Limb (tissue), 2 donors: ENCODE results near the gene NOS1AP.

Source experiments
- DNase-seq, 2 donors: peaks; one replicate each; pipeline ENCODE4 v3.0.0-alpha.2; 2016; ENCODE audit errors: extremely low spot score in 2 of 2

The NOS1AP gene

GRCh38 chr1:162137179-162137960, 67.9 kb downstream of the NOS1AP start:
- no peak for DNase-seq

DNA sequence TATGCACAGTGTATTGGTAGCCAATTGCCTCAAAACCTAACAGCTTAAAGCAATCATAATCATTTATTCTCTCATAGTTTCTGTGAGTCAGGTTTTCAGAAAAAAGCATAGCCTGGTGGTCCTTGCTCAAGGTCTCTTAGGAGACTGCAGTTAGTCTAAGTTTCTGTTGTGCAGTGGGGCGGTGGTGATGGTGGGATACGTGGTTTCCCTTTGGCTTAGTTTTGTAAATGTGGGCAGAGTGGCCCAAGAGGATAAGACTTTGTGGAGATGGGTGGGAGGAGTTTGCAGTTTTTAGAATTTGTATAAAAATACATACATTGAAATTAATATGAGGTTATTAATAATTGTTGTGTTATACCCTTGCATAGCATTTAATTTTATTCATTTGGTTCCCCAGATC, 68.6 kb downstream of the NOS1AP start:
- no peak for DNase-seq

DNA sequence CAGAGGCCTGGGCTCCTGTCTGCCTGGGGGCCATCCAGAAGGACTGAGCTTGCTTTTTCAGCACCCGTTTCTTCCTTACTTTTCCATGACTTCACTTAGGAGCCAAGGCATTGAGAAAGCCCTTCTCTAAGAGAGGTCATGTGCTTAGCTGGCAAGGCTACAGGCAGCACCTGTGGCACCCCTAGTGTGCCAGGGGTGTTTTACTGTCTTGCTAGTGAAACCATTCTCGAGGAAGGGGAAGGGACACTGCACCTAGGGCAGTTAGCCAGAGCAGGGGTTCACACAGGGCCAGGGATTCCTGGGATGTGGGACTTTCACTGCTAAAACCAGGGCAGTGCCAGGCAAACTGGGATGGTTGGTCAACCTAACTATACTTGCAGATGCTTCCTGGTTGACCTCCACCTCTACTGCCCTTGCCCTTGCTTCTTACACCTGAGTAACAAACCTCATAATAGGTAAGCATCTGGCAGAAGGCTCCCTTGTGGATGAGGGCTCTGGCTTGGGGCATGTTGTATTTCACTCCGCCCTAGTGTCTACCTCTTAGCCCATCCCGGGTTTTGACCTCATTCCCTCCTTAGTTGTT, 69.2 kb downstream of the NOS1AP start:
- DNase-seq: no peak

DNA sequence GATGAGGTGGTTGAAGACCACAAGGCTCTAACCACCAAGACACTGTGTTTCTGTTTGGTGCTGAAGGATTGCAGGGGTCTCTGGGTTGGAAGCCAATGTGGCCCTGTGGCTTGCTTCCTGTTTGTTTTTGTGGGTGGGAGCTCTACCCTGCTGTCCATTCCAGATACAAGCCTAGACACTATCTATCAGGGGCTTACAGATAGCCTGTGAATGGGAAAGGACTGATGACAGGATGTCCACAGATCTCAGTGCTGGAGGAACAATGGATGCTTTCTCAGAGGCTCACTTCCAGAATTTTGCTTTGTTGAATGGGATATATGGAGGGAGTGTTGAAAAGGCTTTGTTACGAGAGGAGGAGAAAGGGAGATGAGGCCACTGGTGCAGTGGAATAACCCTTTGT, 69.7 kb downstream of the NOS1AP start:
- DNase-seq: no peak

GRCh38 chr1:162141281-162142054, 72.0 kb downstream of the NOS1AP start:
- no peak for DNase-seq

DNA sequence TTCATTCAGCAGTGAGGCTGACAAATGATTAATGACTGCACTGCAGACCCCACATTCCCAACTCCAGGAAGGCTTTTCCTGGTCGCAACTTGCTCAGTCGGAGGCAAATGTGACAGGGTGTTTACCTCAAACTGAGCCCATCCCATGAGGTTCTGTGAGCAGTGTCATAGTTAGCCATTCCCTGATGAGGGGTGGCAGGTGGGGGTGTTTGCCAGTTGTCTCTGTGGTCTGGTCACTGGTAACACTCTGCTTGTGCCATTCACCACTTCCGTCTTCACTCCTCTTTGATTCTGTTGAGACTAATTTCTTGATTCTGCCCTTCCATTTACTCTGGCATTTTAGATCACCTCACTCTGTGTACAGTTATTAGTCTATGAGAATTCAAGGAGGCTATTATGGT, 73.5 kb downstream of the NOS1AP start:
- no peak for DNase-seq

DNA sequence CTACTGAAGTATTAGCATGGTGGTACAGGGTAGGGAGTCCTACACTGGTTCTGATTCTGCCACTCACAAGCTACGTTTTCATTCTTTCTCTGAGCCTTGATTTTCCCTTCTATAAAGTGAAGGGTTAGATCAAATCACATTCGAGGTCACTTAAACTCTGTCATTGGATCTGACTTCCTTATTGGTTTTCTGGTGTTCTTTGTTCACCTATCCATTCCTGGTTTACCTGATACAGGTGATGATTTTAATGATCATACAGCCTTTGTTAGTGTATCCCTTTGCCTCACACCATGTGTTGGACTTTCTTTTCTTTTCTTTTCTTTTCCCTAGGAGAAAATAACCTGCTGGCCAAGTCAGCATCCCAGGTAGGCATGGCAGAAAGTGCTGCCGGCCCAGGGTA, 74.8 kb downstream of the NOS1AP start:
- no peak for DNase-seq

DNA sequence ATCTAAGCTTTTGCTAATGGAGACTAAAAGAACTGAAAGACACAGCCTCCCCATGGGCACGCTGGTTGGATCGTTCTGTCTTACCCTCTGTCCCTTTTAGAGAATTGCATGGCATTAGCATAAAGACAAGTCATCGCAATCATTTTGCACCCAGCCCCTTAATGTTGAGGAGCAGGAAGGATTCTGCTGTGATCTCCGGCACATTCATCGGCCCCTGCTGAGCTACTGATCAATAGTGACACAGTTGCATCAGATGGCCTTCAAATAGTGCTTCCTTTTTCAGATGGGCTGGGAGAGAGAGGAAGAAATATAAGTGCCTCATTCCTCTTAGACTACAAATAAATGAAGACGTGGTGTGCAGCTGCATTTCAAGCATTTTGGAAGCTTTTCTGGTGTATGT, 75.4 kb downstream of the NOS1AP start:
- DNase-seq: no peak

DNA sequence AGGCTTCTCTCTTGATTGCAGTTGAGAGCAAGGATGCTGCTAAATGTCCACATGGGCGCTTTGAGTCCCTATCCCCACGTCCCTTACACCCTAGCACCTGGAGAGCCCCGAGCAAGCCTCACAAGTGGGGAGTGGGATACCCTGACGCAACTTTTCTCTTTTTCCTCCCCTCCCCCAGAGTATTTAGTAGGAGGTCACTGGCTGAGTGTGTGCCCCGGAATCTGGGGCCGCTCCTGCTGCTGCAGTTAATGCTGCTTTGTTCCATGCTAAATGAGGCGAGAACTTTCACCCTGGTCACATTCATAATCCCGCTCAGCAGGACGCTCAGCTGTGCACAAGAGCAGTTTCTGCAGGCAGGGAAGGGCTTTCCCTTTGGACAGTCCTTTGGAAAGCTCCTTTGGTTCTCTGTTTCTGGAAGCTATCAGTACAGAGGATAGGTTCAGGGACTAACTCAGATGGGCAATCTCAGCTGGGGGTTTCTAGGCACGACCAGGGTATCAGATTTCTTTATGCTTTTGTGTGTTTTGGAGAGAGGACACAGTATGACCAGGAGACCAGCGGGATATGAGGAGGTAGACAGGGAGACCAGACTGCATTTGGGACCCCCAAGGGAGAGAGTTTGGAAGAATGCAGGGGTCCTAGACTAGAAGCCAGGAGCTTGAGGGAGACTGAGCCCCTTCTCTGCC, 75.9 kb downstream of the NOS1AP start:
- DNase-seq: peak in 1 of 2 donors; percentile 46

DNA sequence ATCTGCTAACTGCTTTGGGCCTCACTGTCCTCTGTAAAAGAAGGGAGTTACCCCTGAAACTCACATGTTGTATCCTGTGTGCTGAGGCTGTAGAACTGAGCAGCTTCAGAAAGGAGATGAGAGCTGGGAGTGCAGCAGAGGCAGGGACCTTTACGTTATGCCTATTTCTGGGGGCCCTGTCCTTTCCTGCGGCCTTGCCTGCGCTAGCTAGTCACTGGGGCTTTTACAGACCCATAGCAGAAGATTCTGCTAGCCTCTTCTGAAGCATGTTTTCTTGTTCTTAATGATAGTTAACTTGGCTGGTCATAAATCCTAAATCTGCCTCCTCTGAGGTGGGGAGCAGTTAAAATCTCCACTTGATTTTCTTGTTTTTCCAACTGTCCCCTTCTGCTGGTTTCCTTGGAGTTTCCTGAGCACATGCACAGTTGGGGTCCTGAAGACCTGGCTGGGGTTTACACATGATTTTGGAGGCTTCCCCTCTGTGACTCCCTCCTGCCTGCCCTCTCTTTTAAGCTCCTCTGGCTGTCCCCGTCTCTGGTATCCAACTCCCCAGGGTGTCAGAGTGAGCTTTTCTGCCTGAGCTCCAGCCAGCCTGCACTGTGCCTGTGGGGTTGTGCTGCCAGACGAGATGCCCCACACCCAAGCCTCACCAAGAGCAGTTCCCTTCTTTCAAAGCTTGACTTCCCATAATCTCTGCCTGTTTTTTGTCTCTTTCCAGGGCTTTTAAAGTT, 76.6 kb downstream of the NOS1AP start:
- no peak for DNase-seq

DNA sequence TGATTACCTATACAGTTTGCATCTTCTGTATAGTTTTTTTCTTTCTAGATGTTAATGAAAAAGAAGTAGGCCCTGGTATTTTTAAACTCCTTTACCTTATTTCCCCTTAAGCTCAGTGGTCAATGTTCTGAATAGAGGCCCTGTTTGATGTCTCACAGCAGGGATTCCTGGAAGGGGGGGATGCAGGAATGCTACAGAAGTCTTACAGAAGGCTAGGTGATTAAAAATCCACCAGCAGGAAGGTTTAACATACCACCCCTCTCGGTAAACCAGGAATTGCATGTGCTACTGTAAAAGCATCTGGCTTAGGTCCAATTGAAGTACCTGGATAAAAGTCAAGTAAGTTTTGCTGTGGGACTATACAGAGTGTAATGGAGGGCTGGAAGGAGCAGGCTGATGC, 78.3 kb downstream of the NOS1AP start:
- no peak for DNase-seq

GRCh38 chr1:162150112-162150511, 80.6 kb downstream of the NOS1AP start:
- DNase-seq: no peak

DNA sequence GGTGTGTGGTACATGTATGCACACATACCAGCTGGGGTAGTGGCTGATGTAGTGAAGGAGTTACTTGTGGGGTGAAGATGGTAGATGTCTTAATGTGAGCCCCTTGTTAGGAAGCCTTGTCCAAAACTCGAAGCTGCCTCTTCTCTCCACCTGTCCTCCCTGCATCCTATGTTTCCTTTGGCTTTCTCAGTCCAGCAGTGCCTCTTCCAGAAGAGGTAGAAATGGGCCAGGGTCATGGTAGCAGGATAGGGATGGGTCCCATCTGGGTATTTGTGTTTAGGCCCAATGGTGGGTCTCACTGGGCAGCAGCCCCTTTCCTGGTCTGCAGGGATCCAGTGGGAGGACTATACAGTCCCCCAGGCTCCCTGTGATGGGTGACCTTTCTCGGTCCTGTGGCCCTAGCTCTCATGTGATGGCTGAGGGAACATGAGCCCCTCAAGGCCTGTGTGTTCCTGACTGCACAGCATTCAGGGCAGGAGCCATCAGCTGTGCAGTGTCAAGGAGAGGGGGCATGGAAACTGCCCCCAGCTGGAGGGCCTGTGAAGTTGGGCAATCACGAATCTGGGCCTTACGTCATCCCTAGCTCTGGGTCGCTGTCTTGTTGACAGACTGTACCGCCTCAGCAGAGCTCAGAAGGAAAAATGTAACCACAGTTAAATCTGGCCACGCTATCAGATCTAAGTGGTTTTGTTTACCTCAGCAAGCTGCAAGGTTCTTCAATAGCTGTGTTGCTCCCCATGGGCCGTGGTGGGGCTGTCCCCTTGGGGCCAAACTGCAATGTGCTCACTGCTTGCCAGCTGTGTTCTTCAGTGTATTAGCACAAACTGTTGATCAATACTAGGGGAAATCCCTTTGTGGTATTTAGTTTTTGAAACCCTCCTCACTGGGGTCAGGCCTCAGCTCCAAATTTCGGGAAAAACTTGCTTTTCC, 82.7 kb downstream of the NOS1AP start:
- no peak for DNase-seq

- no peak for DNase-seq
These were observed 83.9 kb downstream of the NOS1AP start for GRCh38 chr1:162153374-162153773.

GRCh38 chr1:162157469-162157868, 88.0 kb downstream of the NOS1AP start:
- DNase-seq: no peak

GRCh38 chr1:162158624-162159271, 89.3 kb downstream of the NOS1AP start:
- DNase-seq: no peak

- no peak for DNase-seq
These were observed 90.0 kb downstream of the NOS1AP start for GRCh38 chr1:162159515-162159914.

DNA sequence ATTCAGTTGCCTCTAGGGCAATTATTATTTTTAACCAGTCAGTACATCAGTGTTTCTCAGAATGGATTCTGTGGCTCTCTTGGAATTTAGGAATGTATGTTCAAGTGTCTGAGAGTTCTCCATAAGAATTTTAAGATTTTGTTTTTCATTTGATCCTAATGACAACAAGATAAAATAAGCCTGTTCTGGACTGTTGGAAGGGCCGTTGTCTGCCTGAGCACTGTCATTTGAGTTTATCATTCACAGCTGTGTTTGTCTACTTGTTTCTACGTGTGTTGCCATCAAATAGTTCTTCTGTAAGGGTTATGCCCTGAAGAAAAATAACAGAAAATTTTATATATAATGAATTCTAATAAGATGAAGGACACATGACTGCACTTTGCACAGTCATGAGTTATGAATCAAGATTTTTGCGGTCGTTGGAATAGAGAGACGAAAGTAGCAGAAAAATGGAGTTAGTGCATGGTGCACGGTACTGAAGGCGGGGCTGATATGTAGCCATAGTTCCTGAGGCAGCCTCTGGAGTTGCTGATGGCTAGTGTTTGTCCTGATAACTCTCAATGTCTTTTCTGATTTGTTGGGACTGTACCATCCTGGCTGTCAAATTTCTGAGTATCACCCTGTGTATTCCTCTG, 92.5 kb downstream of the NOS1AP start:
- no peak for DNase-seq

DNA sequence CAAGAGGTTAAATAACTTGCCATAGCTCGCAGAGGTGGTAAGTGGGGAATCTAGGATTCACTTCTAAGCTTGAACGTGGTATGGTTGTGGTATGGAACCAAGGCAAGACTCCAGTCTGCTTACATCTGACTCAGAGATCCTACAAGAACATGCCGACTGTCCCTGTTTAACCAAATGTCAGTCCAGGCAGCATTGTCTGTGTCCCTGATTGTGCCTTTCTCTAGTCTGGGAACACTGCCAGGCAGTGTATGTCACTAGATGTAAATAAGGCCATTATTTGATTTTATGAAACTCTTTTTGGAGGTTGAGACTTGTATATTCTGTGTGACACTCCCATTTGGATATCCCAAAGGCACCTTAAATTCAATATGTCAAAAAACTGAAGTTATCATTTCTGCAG, 96.0 kb downstream of the NOS1AP start:
- DNase-seq: no peak
